HG02588 (cell line): Measurements from ENCODE around the gene FOXO4.

Experiments used
- ATAC-seq: cut with Tn5 transposase; IDR thresholded peaks from one replicate; pipeline ENCODE4 v1.9.1; 2021; ENCODE audit warnings: mild to moderate bottlenecking, moderate library complexity; ENCODE audit not compliant: unreplicated experiment

Gene FOXO4

DNA sequence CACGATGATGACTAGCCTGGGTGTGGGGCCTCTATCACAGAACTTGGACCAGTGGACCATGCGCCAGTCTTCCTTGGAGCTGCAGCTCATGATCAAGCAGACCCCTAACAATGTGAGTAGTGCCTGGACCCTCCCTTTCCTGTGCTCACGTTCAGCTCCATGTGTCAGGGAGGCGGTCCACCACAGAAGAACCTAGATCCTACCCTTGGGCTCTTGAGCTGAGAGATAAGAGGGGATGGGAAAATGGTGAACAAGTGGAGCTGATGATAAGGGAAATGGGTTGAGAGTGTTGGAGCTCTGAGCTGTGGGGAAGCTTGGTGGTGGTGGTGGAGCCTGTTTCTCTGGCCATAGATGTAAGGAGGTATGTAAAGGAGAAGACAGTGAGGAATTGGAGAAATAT is 35.9 kb downstream of the FOXO4 start:
- no peak for ATAC-seq

DNA sequence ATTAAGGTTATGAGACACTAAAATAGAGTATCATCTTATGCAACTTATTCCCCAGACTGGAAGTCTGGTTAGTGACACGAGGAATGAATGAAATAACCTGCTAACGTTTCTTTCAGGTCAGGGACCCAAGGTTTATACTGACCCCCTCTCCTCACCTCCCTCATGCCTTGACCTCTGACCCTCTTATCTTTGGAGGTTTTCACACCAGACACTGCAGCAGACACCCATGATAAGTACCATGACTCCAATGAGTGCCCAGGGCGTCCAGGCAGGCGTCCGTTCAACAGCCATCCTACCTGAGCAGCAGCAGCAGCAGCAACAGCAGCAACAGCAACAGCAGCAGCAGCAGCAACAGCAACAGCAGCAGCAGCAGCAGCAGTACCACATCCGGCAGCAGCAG is 44.8 kb downstream of the FOXO4 start:
- no peak for ATAC-seq

DNA sequence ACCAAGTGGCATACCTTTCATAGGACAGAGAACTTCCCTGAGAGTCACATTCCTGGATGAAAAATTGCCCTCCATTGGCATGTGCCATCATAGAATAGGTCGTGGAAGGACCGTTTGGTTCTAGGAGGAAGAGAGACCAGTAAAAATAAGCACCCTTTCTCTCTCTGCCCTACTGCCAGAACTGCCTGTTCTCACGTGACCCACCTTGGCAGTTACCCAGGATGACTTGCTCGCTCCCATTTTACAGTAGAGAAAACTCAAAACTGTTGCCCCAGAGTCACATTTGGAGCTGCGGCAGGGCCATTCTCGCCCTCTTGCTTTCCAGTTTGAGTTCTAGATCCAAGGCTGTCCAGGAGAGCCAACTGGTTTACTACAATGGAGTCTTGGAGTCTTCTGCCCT is 47.9 kb downstream of the FOXO4 start:
- no peak for ATAC-seq

DNA sequence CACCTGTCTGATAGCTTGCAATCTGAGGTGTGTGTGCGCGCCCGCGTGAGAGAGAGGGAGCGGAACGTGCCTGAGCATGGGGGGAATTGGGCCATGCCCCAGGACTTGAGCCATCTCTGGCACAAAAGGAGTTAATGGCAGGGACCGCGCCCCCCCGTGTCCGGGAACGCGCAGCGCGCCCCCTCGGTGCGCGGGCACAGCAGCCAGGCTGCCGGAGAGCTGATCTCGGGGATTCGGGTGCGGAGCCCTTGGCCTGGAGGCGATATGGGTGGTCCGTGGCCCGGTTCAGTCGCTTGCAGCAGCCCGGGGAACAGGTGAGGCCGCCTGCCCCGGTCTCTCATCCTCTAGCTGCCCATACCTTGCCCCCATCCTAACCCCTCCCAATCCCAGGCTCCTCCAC is 49.0 kb downstream of the FOXO4 start, which contains the start of gene NLGN3:
TSS of gene NLGN3 (plus strand) at position 191 of the 400 bp plus-strand sequence. CDS start 2,909 bp downstream, outside the sequence.
- no peak for ATAC-seq

DNA sequence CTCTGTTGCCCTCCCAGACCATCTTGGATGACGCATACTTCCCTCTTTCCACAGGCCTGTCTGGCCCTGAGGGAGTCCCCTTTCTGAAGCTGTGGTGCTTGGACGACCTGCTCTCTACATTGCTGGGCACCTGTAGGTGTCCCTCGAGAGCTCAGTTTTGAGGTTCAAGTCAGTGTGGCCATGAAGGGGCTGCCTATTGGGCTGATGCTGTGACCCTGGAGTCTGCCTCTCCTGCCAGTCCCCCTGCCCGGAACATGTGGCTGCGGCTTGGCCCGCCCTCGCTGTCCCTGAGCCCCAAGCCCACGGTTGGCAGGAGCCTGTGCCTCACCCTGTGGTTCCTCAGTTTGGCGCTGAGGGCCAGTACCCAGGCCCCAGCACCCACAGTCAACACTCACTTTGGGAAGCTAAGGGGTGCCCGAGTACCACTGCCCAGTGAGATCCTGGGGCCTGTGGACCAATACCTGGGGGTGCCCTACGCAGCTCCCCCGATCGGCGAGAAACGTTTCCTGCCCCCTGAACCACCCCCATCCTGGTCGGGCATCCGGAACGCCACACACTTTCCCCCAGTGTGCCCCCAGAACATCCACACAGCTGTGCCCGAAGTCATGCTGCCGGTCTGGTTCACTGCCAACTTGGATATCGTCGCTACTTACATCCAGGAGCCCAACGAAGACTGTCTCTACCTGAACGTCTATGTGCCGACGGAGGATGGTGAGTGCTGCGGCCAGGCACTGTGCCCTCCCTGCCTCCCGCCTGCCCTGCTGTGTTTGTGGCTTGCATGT is 52.0 kb downstream of the FOXO4 start:
- no peak for ATAC-seq

DNA sequence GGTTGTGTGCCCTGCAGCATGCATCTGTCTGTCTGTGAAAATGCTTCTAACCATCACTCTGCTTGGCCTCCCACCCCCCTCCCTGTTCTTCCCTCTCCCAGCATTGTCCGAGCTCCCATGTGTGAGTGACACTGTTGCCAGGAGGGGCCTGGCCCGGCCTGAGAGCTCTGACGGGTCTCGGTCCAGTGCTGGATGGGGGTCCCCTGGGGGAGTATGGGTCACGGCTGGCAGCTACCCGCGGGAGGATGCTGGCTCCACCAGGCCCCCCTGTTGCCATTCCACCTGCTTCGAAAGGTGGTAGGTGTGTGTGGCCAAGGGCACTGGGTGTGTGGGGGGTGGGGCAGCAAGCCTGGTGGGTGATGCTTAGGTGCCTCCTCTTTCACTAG is 52.6 kb downstream of the FOXO4 start:
- no peak for ATAC-seq

DNA sequence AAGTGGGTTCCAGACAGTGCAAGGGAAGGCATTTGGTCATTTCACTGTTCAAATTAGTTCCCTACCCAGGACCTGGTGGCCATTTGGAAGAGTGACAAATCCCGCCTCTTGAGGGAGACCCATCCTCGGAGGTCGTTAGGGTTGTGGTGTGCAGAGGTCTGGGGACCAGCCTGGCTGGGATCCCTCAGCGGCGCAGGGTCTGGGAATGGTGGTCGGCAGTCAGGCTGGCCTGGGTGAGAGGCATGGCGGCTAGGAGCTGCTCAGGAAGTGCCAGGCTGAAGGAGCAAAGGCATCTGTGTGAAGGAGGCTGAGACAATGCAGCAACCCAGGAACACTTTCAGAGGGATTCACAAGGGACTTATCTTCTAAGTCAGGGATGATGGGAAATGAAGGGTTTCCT is 55.7 kb downstream of the FOXO4 start:
- no peak for ATAC-seq
